ENCODE results near the gene ESPL1. TPM values are rescaled to one million over a fixed set of nuclear protein-coding genes. Genes with fewer than 3 reads are reported as not detected.

The ESPL1 gene
- polyA plus RNA-seq, 3 donors: 8.0 to 9.4 (median 9.4) TPM

GRCh38 chr12:53255996-53256395, 12.1 kb upstream of the ESPL1 start:
- no peak for DNase-seq (ENCODE audit: low read depth in 3 of 3, low spot score in 2 of 3)

- no peak for DNase-seq (ENCODE audit: low read depth in 3 of 3, low spot score in 2 of 3)
Measured at GRCh38 chr12:53258541-53259539, 9.3 kb upstream of the ESPL1 start.

GRCh38 chr12:53259891-53260290, 8.2 kb upstream of the ESPL1 start:
- DNase-seq (ENCODE audit: low read depth in 3 of 3, low spot score in 2 of 3): no peak

- DNase-seq (ENCODE audit: low read depth in 3 of 3, low spot score in 2 of 3): no peak
Measured at GRCh38 chr12:53265783-53266182, 2.3 kb upstream of the ESPL1 start.

GRCh38 chr12:53267306-53267998, 647 bp upstream of the ESPL1 start:
- DNase-seq (ENCODE audit: low read depth in 3 of 3, low spot score in 2 of 3): no peak

- DNase-seq (ENCODE audit: low read depth in 3 of 3, low spot score in 2 of 3): no peak
Measured at GRCh38 chr12:53268630-53269562, 797 bp downstream of the ESPL1 start.

GRCh38 chr12:53274445-53274844, 6.3 kb downstream of the ESPL1 start:
- DNase-seq (ENCODE audit: low read depth in 3 of 3, low spot score in 2 of 3): no peak

GRCh38 chr12:53276511-53276910, 8.4 kb downstream of the ESPL1 start:
- DNase-seq (ENCODE audit: low read depth in 3 of 3, low spot score in 2 of 3): no peak

GRCh38 chr12:53277981-53278380, 9.9 kb downstream of the ESPL1 start:
- DNase-seq (ENCODE audit: low read depth in 3 of 3, low spot score in 2 of 3): no peak

GRCh38 chr12:53279283-53279869, 11.3 kb downstream of the ESPL1 start:
- DNase-seq (ENCODE audit: low read depth in 3 of 3, low spot score in 2 of 3): no peak

GRCh38 chr12:53279888-53280498, 11.9 kb downstream of the ESPL1 start:
- no peak for DNase-seq (ENCODE audit: low read depth in 3 of 3, low spot score in 2 of 3)

- no peak for DNase-seq (ENCODE audit: low read depth in 3 of 3, low spot score in 2 of 3)
Measured at GRCh38 chr12:53286448-53286847, 18.3 kb downstream of the ESPL1 start.

- no peak for DNase-seq (ENCODE audit: low read depth in 3 of 3, low spot score in 2 of 3)
Measured at GRCh38 chr12:53287741-53288216, 19.7 kb downstream of the ESPL1 start.

- no peak for DNase-seq (ENCODE audit: low read depth in 3 of 3, low spot score in 2 of 3)
Measured at GRCh38 chr12:53288322-53288721, 20.2 kb downstream of the ESPL1 start.

- no peak for DNase-seq (ENCODE audit: low read depth in 3 of 3, low spot score in 2 of 3)
Measured at GRCh38 chr12:53289891-53290290, 21.8 kb downstream of the ESPL1 start.

- DNase-seq (ENCODE audit: low read depth in 3 of 3, low spot score in 2 of 3): no peak
Measured at GRCh38 chr12:53290661-53291060, 22.6 kb downstream of the ESPL1 start.

GRCh38 chr12:53292426-53292825, 24.3 kb downstream of the ESPL1 start:
- no peak for DNase-seq (ENCODE audit: low read depth in 3 of 3, low spot score in 2 of 3)

GRCh38 chr12:53295070-53295890, 27.2 kb downstream of the ESPL1 start, which contains the start of gene PFDN5:
TSS of gene PFDN5 (plus strand) at chr12:53295542. CDS start at chr12:53295568, 26 bp downstream.
- peak; percentile 74 to 82 (median 78) for DNase-seq (ENCODE audit: low read depth in 3 of 3, low spot score in 2 of 3)

GRCh38 chr12:53295891-53296219, 27.8 kb downstream of the ESPL1 start:
- DNase-seq (ENCODE audit: low read depth in 3 of 3, low spot score in 2 of 3): no peak
